Left renal pelvis (tissue), 4 donors: Measurements from ENCODE around the gene MPL. TPM values are rescaled to one million over a fixed set of nuclear protein-coding genes. Genes with fewer than 3 reads are reported as not detected.
"Not testable (repeated sequence)": the region's sequence is repeated elsewhere in the genome, so short reads cannot be mapped to it uniquely, and the experiment has no call there.

Experiments used
- DNase-seq, 4 donors: peaks; one replicate each; pipeline ENCODE4 v3.0.0-alpha.2; 2013; ENCODE audit warnings: low read depth in 4 of 4, low spot score in 3 of 4
- polyA plus RNA-seq, 4 donors: library from polyadenylated mRNA; unstranded; fragments of 120-200 nt; gene quantifications; one replicate each; pipeline ENCODE4 v1.2.1, GENCODE V29; 2013; ENCODE audit not compliant: insufficient read length in 4 of 4

MPL gene
- polyA plus RNA-seq, 4 donors: 0.55 to 0.72 (median 0.62) TPM

GRCh38 chr1:43369779-43370178 is 32.2 kb downstream of the MPL start:
- not testable (repeated sequence) for DNase-seq

DNA sequence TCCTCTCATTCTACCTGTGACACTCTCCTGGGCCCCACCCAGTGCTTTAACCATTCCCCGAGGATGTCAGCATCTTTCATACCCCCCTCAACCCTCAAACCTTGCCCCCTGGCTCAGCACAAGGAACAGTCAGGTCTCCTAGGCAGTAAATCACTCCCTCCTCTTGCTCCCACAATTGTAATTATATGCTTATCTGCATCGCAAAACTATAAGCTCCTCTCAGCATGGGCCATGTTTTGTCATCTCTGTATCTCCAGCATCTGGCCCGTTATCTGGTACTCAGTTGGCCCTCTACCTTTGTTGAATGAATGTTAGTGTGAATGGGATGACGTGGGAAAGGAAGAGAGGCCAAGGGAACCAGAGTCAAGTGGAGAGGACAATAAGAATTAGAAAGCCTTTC is 32.9 kb downstream of the MPL start:
- DNase-seq: no peak

GRCh38 chr1:43372172-43372571 is 34.6 kb downstream of the MPL start:
- no peak for DNase-seq

DNA sequence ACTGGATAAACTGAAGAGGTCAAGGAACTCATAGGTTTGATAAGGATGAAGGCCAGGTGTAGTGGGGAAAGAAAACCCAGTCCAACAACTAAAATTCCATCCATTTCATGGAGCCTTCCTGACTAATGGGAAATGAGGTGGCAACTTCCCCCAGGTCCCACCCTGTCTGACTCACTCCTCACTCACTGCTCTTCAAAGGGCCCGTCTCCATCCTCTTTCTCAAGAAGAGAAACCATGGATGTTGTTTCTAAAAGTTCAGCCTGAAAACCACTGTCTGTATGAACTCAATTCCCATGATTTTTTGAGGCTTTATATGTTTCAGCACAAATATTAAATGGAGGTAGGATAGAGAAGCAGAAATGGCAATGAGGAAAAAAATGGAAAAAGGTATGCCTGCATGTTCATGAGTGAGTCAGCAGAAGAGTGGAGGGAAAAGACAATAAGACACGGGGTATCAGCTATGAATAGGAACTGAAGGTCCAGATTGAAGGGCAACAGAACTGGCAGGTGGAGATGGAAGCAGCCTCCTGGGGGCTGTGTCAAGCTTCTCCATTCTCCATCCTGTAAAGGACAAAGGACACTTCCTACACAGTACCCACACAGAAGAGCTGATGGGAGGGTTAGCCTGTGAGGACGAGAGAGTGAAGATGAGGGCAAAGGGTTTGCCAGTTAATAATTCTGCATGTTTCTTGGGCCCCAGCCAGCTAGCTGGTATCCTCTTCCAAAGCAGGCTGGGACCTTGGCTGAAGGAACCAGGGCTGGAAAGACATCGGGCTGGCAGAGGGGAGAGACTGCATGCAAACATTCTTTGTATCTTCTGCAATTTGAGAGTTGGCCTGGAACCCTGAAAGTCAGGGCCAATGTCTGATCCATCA is 35.7 kb downstream of the MPL start:
- no peak for DNase-seq

DNA sequence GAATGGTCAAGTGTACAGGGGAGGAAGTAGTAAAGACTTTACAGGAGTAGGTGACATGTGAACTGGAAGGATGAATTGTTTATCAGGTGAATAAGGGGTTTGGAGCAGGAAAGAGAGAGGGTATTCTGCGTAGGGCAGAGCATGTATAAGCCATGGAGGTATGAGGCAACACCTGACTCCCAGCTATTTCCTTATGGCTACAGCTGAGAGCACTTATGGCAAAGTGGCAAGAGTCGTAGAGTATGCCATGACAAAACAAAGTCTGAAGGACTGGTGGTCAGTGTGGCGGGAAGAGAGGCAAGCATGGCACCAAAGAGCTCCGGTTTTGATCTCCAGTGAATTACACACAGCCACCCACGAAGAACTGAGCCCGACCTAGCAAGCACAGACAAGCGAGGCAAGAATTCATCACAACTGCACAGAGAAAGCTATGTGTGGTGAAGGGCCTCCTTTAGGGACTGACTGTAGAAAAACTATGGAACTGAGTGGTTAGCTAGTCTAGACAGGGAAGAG is 39.2 kb downstream of the MPL start:
- DNase-seq: no peak

DNA sequence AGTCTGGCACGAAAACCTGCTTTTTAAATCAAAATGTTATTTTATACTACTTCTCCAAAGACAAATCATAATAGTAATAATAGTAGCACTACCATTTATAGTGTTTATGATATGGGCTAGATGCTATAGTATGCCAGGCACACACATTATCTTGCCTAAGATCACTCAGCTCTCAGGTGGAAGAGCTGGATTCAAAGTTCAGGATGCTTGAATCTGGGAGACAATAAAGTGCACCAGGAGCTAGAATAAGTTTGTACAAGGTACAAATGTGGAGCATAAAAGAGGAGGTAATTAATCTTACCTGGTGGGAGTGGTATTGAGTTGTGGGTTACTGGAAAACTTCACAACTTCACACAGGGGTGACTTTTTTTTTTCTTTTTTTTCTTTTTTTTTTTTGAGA is 40.2 kb downstream of the MPL start:
- DNase-seq: no peak

DNA sequence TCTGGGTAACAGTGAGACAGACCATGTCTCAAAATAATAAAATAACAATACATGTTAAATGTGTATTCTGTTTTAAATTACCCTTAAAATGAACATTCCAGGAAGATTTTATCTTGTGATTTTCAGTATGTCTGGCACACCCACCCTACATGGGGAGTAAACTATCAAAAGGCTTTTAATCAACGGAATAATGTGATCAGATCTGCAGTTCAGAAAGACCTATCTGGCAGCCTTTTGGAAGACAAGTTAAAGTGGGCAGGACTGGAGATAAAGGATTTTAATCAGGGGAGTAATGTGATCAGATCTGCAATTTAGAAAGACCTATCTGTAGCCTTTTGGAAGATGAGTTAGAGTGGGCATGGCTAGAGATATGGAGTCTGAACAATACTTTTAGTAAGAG is 41.9 kb downstream of the MPL start:
- DNase-seq: no peak

GRCh38 chr1:43381612-43382011 is 44.0 kb downstream of the MPL start:
- no peak for DNase-seq

DNA sequence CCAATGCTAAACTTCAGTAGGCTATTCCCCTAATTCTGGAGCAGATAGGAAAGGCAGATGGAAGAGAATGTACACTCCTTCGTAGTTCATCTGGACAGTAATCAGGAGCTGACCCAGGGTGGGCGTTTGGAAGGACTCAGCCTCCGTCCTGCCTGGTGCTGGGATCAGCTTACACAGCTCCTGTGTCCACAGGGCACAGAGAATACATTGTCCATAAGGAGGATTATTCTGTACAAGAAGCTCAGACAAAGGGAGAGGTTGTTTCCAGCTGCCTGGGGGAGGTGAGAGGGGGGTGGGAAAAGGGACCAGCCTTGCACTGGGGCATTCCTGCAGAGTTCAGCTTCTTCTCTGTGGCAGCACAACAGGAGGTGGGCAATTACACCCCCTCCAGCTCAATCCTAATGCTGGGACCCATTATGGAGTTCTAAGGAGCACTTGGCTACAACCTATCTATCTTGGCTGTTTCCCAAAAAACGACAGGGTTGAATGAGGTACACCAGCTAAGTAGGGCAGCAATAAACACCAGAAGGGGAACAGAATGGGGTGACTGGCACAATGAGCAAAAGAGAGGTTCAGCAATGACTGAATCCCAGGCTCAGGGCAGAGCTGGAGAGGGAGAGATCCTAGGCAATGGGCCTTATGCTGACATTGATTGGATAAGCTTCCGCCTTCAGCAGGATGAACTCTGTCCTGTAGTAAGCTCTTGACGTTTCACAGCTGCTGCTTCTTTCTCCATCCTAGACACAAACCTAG is 44.6 kb downstream of the MPL start:
- no peak for DNase-seq

GRCh38 chr1:43383449-43383848 is 45.8 kb downstream of the MPL start:
- no peak for DNase-seq

DNA sequence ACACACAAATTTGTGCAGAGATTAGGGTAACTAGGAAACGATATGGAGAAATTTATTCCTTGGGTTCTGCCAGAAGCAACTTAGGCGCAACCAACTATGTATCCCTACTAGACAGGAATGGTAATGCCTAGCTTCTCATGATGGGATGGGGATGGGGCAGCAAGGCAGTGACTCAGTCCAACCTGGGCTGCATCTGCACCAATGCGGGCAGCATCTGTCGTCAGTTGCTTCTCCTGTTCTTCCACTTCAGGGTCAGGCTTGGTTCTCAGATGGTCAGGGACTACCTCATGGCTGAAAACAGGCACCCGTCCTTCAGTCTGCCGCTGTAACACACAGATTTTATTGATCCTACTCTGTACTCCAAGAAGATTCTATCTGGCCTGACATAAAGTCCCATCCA is 49.1 kb downstream of the MPL start:
- no peak for DNase-seq

DNA sequence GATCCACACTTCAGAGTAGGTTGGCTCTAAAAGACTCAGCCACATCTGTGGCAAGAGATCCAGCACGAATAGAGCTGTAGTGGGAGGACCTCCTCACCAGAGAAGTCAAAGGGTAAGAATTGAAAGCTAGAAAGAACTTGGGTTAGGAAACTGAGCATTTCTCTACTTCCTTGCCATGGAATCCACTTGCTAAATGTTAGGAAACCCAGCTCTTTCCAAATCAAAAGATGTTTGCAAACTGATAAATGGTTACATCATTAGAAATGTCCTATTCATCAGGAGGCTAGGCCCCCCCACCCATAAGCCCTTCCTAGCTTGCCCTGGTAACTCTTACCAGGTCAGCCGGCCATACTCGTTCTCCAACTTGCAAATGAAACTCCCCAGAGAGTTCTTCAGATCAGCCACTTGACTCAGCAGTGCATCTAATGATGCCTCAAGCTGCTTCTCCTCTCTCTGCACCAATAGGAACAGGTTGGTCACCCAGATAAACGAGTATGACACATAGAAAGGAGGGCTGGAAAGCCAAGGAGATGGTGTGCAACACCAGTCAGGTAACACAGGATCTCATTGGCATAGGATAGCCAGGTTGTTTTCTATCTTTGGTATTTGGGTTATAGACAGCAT is 50.5 kb downstream of the MPL start:
- no peak for DNase-seq

- no peak for DNase-seq
Observed at GRCh38 chr1:43388613-43389012, 51.0 kb downstream of the MPL start.

- peak; percentile 88 to 92 (median 90) for DNase-seq
Observed at GRCh38 chr1:43389326-43390313, 52.0 kb downstream of the MPL start, which contains the start of the genes MED8 and SZT2. TSS of gene MED8 (minus strand) at chr1:43389800. CDS start at chr1:43389764, 36 bp downstream. TSS of gene SZT2 (plus strand) at chr1:43389899. CDS start at chr1:43389969, 70 bp downstream.

- no peak for DNase-seq
Observed at GRCh38 chr1:43392702-43393101, 55.1 kb downstream of the MPL start.

DNA sequence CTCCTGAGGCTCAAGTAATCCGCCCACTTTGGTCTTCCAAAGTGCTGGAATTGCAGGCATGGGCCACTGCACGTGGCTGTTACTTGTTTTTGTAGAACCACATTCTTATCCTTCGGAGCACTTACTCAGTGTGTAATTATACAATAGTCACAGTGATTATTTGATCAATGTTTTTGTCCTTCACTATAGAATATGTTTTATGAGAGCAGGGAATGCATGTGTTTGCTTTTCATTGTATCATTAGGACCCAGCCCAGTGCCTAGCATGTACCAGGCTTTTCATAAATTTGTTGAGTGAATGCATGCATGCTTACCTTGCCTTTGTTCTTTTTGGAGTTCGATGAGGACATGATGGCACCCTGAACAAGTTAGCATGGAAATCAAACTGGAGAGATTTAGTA is 57.9 kb downstream of the MPL start:
- DNase-seq: no peak

DNA sequence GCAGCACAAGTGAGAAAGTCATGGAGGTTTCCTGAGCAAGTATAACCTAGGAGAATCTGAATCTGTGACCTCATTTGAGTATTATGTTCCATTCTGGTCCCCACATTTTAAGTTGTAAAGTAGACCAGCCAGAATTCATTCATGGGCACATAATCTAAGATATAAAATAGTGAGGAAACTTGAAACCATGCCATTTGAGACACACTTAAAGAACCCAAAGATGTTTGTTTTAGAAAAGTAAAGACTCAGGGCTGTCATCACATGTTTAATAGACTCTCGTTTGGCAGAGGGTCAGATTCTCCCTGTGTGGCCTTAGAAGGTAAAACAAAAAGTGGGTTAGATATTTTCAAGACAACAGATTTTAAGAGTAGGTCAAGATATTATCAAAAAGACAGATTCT is 58.4 kb downstream of the MPL start:
- no peak for DNase-seq

DNA sequence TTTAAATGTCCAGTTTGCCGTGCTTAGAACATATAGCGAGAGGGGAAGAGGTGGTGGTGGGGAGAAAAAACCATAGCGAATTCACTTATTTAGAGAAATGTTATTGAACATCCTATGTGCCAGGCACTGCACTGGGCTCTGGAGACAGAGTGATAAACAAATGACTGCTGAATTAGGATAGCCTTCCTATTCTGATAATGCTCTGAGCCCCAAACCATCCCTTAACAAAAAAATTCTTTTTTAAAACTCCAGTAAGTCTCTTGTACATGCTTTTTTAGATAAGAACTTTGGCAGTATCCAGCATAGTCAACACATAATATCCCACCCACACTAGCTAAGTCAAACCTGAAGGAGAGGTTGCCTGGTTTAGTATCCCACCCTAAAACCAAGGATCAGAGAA is 60.6 kb downstream of the MPL start:
- no peak for DNase-seq

GRCh38 chr1:43400441-43400840 is 62.8 kb downstream of the MPL start:
- DNase-seq: not testable (repeated sequence)
